OCI-LY3 (cell line): ENCODE data around the gene USP32.
A peak's percentile ranks its signal among the peaks of the same experiment; 100 is the strongest.

Experiments used
- H2AFZ ChIP-seq: fragments of 200-600, 300-600 bp; shearing (Covaris generic); 2 replicates; pipeline ENCODE4 v1.6.0; 2014; ENCODE audit warnings: antibody characterized with exemption, low read depth, low read length
- H3K27ac ChIP-seq: fragments of 200-600, 300-600 bp; sonication (generic); 2 replicates; pipeline ENCODE4 v1.5.1; 2014; ENCODE audit warnings: mild to moderate bottlenecking, low read length, moderate library complexity, mixed read lengths
- H3K27me3 ChIP-seq: fragments of 200-600, 300-600 bp; sonication (generic); 2 replicates; pipeline ENCODE4 v1.6.1; 2014; ENCODE audit warnings: low read depth, low read length, mixed read lengths
- H3K36me3 ChIP-seq: fragments of 200-600, 300-600 bp; sonication (generic); replicated peaks from 2 replicates; pipeline ENCODE3; 2014; ENCODE audit warnings: low read depth, low read length, mixed read lengths
- H3K4me1 ChIP-seq: fragments of 300-600, 200-600 bp; sonication (generic); 2 replicates; pipeline ENCODE4 v1.6.1; 2014; ENCODE audit warnings: low read length, mixed read lengths
- H3K4me2 ChIP-seq: fragments of 200-600, 300-600 bp; sonication (generic); 2 replicates; pipeline ENCODE4 v1.6.1; 2014; ENCODE audit warnings: low read length, mixed read lengths
- H3K4me3 ChIP-seq: fragments of 300-600, 200-600 bp; sonication (generic); 2 replicates; pipeline ENCODE4 v1.5.1; 2014; ENCODE audit warnings: antibody characterized with exemption, mild to moderate bottlenecking, low read length, moderate library complexity
- H3K79me2 ChIP-seq: fragments of 300-600, 200-600 bp; shearing (Covaris generic); 2 replicates; pipeline ENCODE4 v1.6.1; 2014; ENCODE audit warnings: mild to moderate bottlenecking, low read length, mixed read lengths
- H3K9ac ChIP-seq: fragments of 300-600, 200-600 bp; shearing (Covaris generic); 2 replicates; pipeline ENCODE4 v1.6.0; 2014; ENCODE audit warnings: mild to moderate bottlenecking, low read length, moderate library complexity
- H3K9me3 ChIP-seq: fragments of 200-600, 300-600 bp; shearing (Covaris generic); 2 replicates; pipeline ENCODE4 v1.6.1; 2014; ENCODE audit warnings: low read length, mixed read lengths; ENCODE audit not compliant: insufficient read depth
- H4K20me1 ChIP-seq: fragments of 200-600, 300-600 bp; sonication (generic); 2 replicates; pipeline ENCODE4 v1.6.1; 2016; ENCODE audit warnings: low read length, mixed read lengths; ENCODE audit not compliant: insufficient read depth
- EZH2phosphoT487 ChIP-seq: fragments of 200-600 bp; shearing (Covaris generic); IDR thresholded peaks from 2 replicates; pipeline ENCODE4 v1.6.1; 2018; ENCODE audit warnings: antibody characterized with exemption, mixed run types, low read depth
- TF ChIP-seq, protein P1 (sequence below): fragments of 200-600, 300-600 bp; sonication (generic); IDR thresholded peaks from 2 replicates; pipeline ENCODE4 v1.5.1; 2014; ENCODE audit warnings: antibody characterized with exemption, low read length, low read depth

Gene USP32

DNA sequence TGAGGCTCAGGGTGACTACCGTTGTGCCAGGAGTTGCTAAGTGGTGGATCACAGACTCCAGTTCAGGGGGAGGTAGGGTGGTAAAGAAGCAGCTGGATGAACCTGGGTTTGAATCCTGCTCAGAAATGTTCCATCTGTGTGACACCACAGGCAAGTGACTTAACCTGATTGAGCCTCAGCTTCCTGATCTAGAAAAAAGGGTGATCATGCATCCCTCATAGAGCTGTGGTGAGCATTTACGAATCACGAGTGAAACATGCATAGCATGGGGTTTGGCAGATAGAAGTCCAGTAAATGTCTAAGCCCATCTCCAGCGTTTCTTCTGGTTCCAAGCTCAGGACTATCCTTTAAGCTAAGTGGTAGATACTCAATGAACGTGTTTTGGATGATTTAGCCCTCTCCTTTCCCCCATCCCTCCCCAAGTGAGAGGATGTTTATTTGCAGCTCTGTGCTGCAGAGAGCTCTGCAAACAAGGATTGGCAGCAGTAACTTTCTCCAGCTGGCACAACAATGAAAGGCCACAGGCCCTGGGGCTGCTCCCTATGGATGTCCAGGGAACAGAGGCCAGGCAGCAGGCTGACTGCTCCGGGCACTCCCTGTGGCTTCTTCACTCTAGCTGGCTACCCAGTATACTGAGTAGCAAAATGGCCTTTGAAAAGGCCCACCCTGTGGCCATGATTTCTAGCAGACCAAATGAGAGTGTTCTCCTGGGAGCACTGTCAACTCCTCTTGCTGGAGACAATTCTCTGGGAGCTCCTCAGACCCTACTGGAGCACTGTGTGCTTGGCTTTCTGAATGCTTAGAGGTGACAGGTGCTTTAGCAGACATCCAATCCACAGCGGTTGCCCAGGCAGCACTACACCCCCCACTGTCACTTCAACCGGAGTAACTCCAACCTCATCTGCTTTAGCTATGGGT, 220.8 kb downstream of the USP32 start:
- Histone ChIP-seq H3K9ac (no peak overlapping the region), H3K27ac (no peak overlapping the region), H2AFZ (0 out of 2 replicates have a peak overlapping the region, but pooled peaks have one; percentile 8), H3K4me3 (no peak overlapping the region), H3K9me3 (no peaks in the 10 kb centered on the region), H3K4me2 (no peak overlapping the region), H3K79me2 (no peaks in the 10 kb centered on the region), H3K36me3 (no peaks in the 10 kb centered on the region), H3K27me3 (no peaks in the 10 kb centered on the region), H3K4me1 (peaks cover 10% of the 10 kb centered on the region), H4K20me1 (no peaks in the 10 kb centered on the region)
- no peak for TF ChIP-seq EZH2phosphoT487
- TF ChIP-seq, protein P1, sequence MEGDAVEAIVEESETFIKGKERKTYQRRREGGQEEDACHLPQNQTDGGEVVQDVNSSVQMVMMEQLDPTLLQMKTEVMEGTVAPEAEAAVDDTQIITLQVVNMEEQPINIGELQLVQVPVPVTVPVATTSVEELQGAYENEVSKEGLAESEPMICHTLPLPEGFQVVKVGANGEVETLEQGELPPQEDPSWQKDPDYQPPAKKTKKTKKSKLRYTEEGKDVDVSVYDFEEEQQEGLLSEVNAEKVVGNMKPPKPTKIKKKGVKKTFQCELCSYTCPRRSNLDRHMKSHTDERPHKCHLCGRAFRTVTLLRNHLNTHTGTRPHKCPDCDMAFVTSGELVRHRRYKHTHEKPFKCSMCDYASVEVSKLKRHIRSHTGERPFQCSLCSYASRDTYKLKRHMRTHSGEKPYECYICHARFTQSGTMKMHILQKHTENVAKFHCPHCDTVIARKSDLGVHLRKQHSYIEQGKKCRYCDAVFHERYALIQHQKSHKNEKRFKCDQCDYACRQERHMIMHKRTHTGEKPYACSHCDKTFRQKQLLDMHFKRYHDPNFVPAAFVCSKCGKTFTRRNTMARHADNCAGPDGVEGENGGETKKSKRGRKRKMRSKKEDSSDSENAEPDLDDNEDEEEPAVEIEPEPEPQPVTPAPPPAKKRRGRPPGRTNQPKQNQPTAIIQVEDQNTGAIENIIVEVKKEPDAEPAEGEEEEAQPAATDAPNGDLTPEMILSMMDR, result no peak

- Histone ChIP-seq H3K9me3 (no peaks in the 10 kb centered on the region), H2AFZ (0 out of 2 replicates have a peak overlapping the region, but pooled peaks have one; percentile 8), H4K20me1 (no peaks in the 10 kb centered on the region), H3K9ac (no peak overlapping the region), H3K27ac (no peak overlapping the region), H3K79me2 (no peaks in the 10 kb centered on the region), H3K4me3 (no peak overlapping the region), H3K27me3 (no peaks in the 10 kb centered on the region), H3K4me2 (no peak overlapping the region), H3K4me1 (peaks cover 19% of the 10 kb centered on the region), H3K36me3 (no peaks in the 10 kb centered on the region)
- TF ChIP-seq EZH2phosphoT487, result no peak
- TF ChIP-seq, protein P1, result no peak
Measured at GRCh38 chr17:60169921-60170817, 221.8 kb downstream of the USP32 start.

DNA sequence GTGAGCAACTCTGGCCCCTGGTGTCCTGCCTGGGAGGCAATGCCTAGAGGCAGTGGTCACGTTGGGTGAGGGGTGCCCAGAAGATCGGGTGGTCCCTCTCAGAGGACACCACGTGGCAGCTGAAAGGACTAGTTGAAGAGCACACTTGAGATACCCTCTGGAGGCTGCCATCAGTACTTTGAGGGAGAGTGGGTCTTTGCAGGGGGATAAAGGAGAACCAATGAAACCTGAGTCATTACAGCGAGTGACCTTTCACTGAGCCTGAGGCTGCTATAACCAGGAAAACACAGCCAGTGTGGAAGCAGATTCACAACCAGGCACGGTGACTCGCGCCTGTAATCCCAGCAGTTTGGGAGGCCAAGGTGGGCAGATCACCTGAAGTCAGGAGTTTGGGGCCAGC, 223.3 kb downstream of the USP32 start:
- Histone ChIP-seq H3K9me3 (no peaks in the 10 kb centered on the region), H2AFZ (no peak overlapping the region), H3K36me3 (no peaks in the 10 kb centered on the region), H3K4me1 (peaks cover 20% of the 10 kb centered on the region), H3K79me2 (no peaks in the 10 kb centered on the region), H3K4me3 (no peak overlapping the region), H4K20me1 (no peaks in the 10 kb centered on the region), H3K9ac (no peak overlapping the region), H3K27me3 (no peaks in the 10 kb centered on the region), H3K4me2 (no peak overlapping the region), H3K27ac (no peak overlapping the region)
- TF ChIP-seq, protein P1, result no peak
- no peak for TF ChIP-seq EZH2phosphoT487
